Breast epithelium (tissue), 4 donors: ENCODE measurements around the gene SIGLEC14. TPM values are rescaled to one million over a fixed set of nuclear protein-coding genes. Genes with fewer than 3 reads are reported as not detected.

ENCODE experiments used
- DNase-seq, 2 donors: peaks; one replicate each; pipeline ENCODE4 v3.0.0-alpha.2; 2019; ENCODE audit warnings: low spot score in 2 of 2
- H3K27ac ChIP-seq, 2 donors: fragments of 200-600 bp; sonication (generic) in 1 of 2; one replicate each; pipeline ENCODE4 v1.5.1; 2016 to 2019; ENCODE audit warnings: mild to moderate bottlenecking in 1 of 2
- H3K27me3 ChIP-seq, 2 donors: fragments of 200-600 bp; sonication (generic) in 1 of 2; one replicate each; pipeline versions ENCODE4 v1.5.1 to v1.6.0; 2017 to 2019; ENCODE audit warnings: control low read depth in 1 of 2, mild to moderate bottlenecking in 1 of 2
- H3K36me3 ChIP-seq: fragments of 200-600 bp; one replicate; pipeline ENCODE4 v1.5.1; 2019
- H3K4me1 ChIP-seq, 2 donors: fragments of 200-600 bp; sonication (generic); one replicate each; pipeline ENCODE4 v1.5.1; 2016 to 2019; ENCODE audit warnings: control low read depth in 1 of 2
- H3K4me3 ChIP-seq, 3 donors: fragments of 200-600 bp; sonication (generic); 1 replicate in 2 of 3; 2 replicates in 1 of 3; pipeline ENCODE4 v1.5.1; 2016 to 2019; ENCODE audit warnings: mild to moderate bottlenecking in 3 of 3, moderate library complexity in 2 of 3
- H3K9me3 ChIP-seq, 2 donors: fragments of 200-600 bp; sonication (generic) in 1 of 2; one replicate each; pipeline ENCODE4 v1.5.1; 2016 to 2019; ENCODE audit warnings: control low read depth in 1 of 2
- CTCF ChIP-seq, 3 donors: fragments of 450-650 bp; IDR thresholded peaks; one replicate each; pipeline ENCODE4 v1.5.1; 2016 to 2017; ENCODE audit warnings: antibody characterized with exemption in 3 of 3, mild to moderate bottlenecking in 3 of 3, moderate library complexity in 3 of 3
- POLR2A ChIP-seq: fragments of 450-650 bp; IDR thresholded peaks from one replicate; pipeline ENCODE4 v1.6.1; 2016; ENCODE audit warnings: antibody characterized with exemption, mild to moderate bottlenecking, moderate library complexity
- POLR2AphosphoS5 ChIP-seq, 3 donors: sonication (generic); formaldehyde crosslinking; IDR thresholded peaks; one replicate each; pipeline ENCODE4 v1.6.1; 2017; ENCODE audit warnings: antibody characterized with exemption in 3 of 3
- intact Hi-C: fragments of 100-400 bp; cut with DNase I; formaldehyde crosslinking; loops from one replicate; pipeline ENCODE4 v1.15.1; 2023; ENCODE audit warnings: low total_unique reads
- total RNA-seq, 3 donors: library from RNA; depleted of rRNA; stranded (reverse); fragments of >200 nt; gene quantifications; one replicate each; pipeline ENCODE4 v1.1.0, GENCODE V29; 2016

SIGLEC14 gene
- total RNA-seq, 3 donors from 2014 or later: 2.0 to 5.9 TPM; not detected in 1

- H3K4me1 ChIP-seq: no peaks in the 10 kb centered on the region
- no peak overlapping the region for H3K27ac ChIP-seq
- TF ChIP-seq POLR2A (no peak), CTCF (IDR thresholded peaks at IDR 0.05) (no peak), POLR2AphosphoS5 (IDR thresholded peaks at IDR 0.05) (no peak)
- no peak overlapping the region for H3K4me3 ChIP-seq
- no peaks in the 10 kb centered on the region for H3K36me3 ChIP-seq
- no peak for DNase-seq
- H3K9me3 ChIP-seq: no peaks in the 10 kb centered on the region
- peaks cover 0 to 7% of the 10 kb centered on the region in 2 donors for H3K27me3 ChIP-seq
- intact Hi-C loops: loop anchor here (5.0 kb wide), 1 partner anchor 754 kb away; no protein-coding TSS in a partner anchor
Observed at GRCh38 chr19:51653162-51653561, 6.5 kb upstream of the SIGLEC14 start.

GRCh38 chr19:51652266-51652665, 5.6 kb upstream of the SIGLEC14 start:
- intact Hi-C loops: loop anchor here (5.0 kb wide), 1 partner anchor 755 kb away; no protein-coding TSS in a partner anchor
- no peak overlapping the region for H3K4me3 ChIP-seq
- peaks cover 0 to 12% of the 10 kb centered on the region in 2 donors for H3K27me3 ChIP-seq
- no peak overlapping the region for H3K27ac ChIP-seq
- H3K4me1 ChIP-seq: no peaks in the 10 kb centered on the region
- H3K36me3 ChIP-seq: no peaks in the 10 kb centered on the region
- H3K9me3 ChIP-seq: no peaks in the 10 kb centered on the region
- TF ChIP-seq POLR2AphosphoS5 (IDR thresholded peaks at IDR 0.05): no peak
- TF ChIP-seq POLR2A: no peak
- no peak for TF ChIP-seq CTCF (IDR thresholded peaks at IDR 0.05)
- DNase-seq: no peak

- Histone ChIP-seq H3K36me3 (no peaks in the 10 kb centered on the region), H3K9me3 (no peaks in the 10 kb centered on the region), H3K27me3 (peaks cover 0 to 17% of the 10 kb centered on the region in 2 donors), H3K4me1 (no peaks in the 10 kb centered on the region), H3K4me3 (no peak overlapping the region), H3K27ac (no peak overlapping the region)
- TF ChIP-seq POLR2A (no peak), POLR2AphosphoS5 (IDR thresholded peaks at IDR 0.05) (no peak), CTCF (IDR thresholded peaks at IDR 0.05) (no peak)
- no peak for DNase-seq
- intact Hi-C loops: loop anchor here (5.0 kb wide), 1 partner anchor 756 kb away; no protein-coding TSS in a partner anchor
Observed at GRCh38 chr19:51651216-51651846, 4.7 kb upstream of the SIGLEC14 start.

GRCh38 chr19:51647318-51647717, 693 bp upstream of the SIGLEC14 start:
- DNase-seq: no peak
- intact Hi-C loops: no loop called here
- H3K4me1 ChIP-seq: no peaks in the 10 kb centered on the region
- no peak overlapping the region for H3K27ac ChIP-seq
- H3K9me3 ChIP-seq: no peaks in the 10 kb centered on the region
- H3K4me3 ChIP-seq: no peak overlapping the region
- no peaks in the 10 kb centered on the region for H3K36me3 ChIP-seq
- peaks cover 0 to 17% of the 10 kb centered on the region in 2 donors for H3K27me3 ChIP-seq
- TF ChIP-seq POLR2AphosphoS5 (IDR thresholded peaks at IDR 0.05): no peak
- no peak for TF ChIP-seq CTCF (IDR thresholded peaks at IDR 0.05)
- TF ChIP-seq POLR2A: no peak

GRCh38 chr19:51644636-51645271, 1.9 kb downstream of the SIGLEC14 start:
- H3K9me3 ChIP-seq: no peaks in the 10 kb centered on the region
- intact Hi-C loops: no loop called here
- TF ChIP-seq CTCF (IDR thresholded peaks at IDR 0.05): no peak
- no peak for TF ChIP-seq POLR2A
- TF ChIP-seq POLR2AphosphoS5 (IDR thresholded peaks at IDR 0.05): no peak
- H3K4me1 ChIP-seq: no peaks in the 10 kb centered on the region
- H3K36me3 ChIP-seq: no peaks in the 10 kb centered on the region
- peaks cover 0 to 10% of the 10 kb centered on the region in 2 donors for H3K27me3 ChIP-seq
- H3K27ac ChIP-seq: no peak overlapping the region
- H3K4me3 ChIP-seq: peak overlapping the region in 1 of 3 donors; percentile 18
- DNase-seq: no peak
